ENCODE data around the gene SH3GL3.
A peak's percentile ranks its signal among the peaks of the same experiment; 100 is the strongest.

The SH3GL3 gene

DNA sequence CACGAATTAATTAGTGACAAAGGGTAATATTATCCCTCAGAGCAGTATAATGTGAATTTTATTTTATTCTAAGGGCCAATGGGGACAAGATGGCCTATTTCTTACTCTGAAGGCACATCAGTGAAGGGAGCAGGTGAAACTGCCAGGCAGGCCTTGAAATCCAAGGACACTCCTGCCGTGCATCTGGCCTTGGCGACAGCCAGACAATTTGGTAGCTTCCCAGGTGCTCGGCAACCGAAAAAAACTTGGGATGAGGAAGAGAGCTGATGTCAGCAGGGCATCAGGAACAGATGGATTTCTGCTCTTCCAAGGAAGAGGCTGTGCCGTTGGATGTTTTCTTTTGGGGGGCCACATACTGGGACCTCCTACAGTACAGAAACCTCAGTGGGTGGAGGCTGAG is 123.6 kb downstream of the SH3GL3 start:
- TF ChIP-seq, protein P1, sequence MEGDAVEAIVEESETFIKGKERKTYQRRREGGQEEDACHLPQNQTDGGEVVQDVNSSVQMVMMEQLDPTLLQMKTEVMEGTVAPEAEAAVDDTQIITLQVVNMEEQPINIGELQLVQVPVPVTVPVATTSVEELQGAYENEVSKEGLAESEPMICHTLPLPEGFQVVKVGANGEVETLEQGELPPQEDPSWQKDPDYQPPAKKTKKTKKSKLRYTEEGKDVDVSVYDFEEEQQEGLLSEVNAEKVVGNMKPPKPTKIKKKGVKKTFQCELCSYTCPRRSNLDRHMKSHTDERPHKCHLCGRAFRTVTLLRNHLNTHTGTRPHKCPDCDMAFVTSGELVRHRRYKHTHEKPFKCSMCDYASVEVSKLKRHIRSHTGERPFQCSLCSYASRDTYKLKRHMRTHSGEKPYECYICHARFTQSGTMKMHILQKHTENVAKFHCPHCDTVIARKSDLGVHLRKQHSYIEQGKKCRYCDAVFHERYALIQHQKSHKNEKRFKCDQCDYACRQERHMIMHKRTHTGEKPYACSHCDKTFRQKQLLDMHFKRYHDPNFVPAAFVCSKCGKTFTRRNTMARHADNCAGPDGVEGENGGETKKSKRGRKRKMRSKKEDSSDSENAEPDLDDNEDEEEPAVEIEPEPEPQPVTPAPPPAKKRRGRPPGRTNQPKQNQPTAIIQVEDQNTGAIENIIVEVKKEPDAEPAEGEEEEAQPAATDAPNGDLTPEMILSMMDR (IDR thresholded peaks at IDR 0.05; ENCODE audit: insufficient read depth, missing control alignments), result no peak
- no peak for FAIRE-seq
- no peak for DNase-seq (ENCODE audit: insufficient read length, low spot score)

DNA sequence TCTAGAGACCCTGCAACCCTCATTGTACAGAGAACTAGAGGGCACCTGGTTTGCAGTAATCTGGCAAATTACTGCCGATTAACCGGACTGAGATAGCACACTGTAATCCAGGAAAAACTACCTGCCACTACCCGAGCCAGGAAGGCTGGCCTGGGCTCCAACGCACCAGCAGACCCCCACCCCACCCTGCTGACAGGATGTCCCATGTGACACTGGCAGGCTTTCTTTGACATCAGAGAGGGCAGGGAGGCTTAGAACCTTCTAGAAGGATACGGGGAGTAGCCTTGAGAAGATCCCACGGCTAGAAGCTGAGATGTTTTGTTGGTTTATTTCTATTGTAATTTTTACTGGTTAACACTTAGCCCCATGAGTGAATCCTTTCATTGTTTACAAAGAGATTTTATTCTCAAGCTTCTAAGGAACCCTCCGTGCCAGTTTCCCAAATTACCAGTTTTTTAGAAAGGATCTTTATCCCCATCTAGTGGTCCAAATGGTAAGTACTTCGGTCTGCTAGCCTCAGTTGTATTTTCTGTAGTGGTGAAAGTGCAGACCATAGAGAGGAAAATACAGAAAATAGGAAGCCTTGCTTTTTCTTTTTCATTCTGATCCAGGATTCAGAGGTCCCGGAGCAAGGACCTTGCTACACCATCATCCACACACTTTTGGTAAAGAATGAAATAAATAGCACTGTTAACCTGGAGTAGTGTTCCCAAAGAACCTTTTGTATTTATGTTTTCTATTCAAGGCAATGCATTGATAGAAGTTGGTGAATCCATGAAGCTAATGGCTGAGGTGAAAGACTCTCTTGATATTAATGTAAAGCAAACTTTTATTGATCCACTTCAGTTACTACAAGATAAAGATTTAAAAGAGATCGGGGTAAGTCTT is 124.9 kb downstream of the SH3GL3 start:
- no peak for FAIRE-seq

DNA sequence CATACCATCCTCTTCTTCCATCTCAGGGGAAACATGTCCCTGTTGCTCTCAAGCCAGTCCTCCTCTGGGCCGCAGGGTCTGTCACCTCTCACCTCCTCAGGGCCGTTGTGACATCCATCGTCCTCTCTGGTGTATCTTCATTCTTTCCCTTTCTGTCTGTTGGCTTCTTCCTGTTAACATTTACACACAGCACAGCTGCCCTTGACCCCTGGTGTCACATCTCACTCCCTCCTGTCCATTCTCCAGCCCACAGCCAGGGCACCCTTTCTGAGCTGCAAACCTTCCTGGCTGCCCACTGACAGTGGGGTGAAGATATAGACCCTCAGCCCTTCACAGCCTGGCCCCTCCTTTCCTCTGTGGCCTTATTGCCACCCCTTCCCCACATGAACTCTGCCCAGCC is 127.2 kb downstream of the SH3GL3 start:
- TF ChIP-seq, protein P1 (IDR thresholded peaks at IDR 0.05; ENCODE audit: insufficient read depth, missing control alignments), result no peak
- DNase-seq (ENCODE audit: insufficient read length, low spot score), result no peak
- no peak for FAIRE-seq

More for the DNA sequence above, 124.9 kb downstream of the SH3GL3 start:
- DNase-seq (ENCODE audit: insufficient read length, low spot score), result no peak
- TF ChIP-seq, protein P1 (IDR thresholded peaks at IDR 0.05; ENCODE audit: insufficient read depth, missing control alignments), result peak; percentile 59

DNA sequence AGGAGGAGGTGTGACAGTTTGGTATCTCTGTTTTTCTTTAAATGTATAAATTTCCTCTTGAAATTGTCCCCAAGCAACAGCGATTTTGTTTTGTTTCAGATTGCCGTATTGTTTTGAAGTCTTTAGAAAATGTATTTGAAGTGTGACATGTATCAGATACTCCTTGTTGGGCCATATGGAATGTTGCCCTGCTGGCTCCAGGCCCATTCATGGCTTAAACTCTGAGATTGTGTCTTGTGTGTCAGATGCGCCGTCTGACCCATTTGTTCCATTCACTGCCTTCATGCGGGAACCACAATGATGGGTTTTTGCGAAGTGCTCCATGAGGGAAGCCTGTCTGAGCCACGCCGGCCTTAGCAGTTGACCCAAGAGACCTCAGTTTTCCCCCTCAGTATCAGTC is 131.6 kb downstream of the SH3GL3 start:
- FAIRE-seq, result no peak
- DNase-seq (ENCODE audit: insufficient read length, low spot score), result no peak
- TF ChIP-seq, protein P1 (IDR thresholded peaks at IDR 0.05; ENCODE audit: insufficient read depth, missing control alignments), result no peak

DNA sequence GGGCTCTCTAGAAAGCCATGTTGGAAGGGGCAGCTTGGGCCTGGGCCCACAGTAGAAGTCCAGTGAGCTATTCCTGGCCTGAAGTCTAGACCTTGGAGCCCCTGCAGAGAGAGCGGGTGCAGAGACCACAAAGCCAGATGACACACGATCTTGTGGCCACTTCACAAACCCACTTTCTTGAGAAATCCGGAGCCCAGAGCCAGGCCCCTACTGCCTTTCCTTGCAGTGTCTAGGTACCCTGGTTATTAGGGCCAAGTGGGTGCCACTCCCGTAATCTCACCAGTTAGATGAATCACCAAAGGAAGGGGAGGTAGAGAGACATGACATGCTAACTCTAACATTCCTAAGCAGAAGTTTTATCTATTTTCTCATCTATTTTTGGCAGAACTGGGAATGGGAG is 134.2 kb downstream of the SH3GL3 start:
- DNase-seq (ENCODE audit: insufficient read length, low spot score), result no peak
- FAIRE-seq, result no peak
- TF ChIP-seq, protein P1 (IDR thresholded peaks at IDR 0.05; ENCODE audit: insufficient read depth, missing control alignments), result no peak

DNA sequence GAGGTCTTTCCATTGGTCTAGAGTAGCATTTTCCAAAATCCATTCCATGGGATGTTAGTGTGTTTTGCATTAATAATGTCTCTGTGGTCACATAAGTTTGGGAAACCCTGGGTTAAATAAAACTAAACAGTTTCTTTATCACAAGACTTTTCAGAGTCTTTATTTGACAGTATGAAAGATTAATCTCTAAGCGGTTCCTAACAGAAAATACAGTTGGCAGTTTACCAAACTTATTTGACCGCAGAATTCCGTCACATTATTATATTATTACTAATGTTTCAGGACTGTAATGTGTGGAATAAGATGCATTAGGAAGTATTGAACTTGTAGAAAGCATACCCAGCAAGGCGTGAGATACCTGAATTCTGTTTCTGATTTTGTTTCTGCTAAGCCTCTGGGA is 135.2 kb downstream of the SH3GL3 start:
- DNase-seq (ENCODE audit: insufficient read length, low spot score) (no peak), FAIRE-seq (no peak)
- TF ChIP-seq, protein P1 (IDR thresholded peaks at IDR 0.05; ENCODE audit: insufficient read depth, missing control alignments), result no peak
